OCI-LY7 (cell line): Measurements from ENCODE around the gene P3R3URF.

Experiments used
- EZH2phosphoT487 ChIP-seq: fragments of 200-600 bp; sonication (generic); IDR thresholded peaks from 2 replicates; pipeline ENCODE4 v1.6.1; 2018; ENCODE audit warnings: low read depth, borderline replicate concordance, mild to moderate bottlenecking, mixed run types, antibody characterized with exemption, low read length, moderate library complexity, mixed read lengths
- TF ChIP-seq, protein P1 (sequence below): fragments of 200-600 bp; sonication (generic); conservative IDR thresholded peaks from 2 replicates; pipeline ENCODE4 v1.5.1; 2014; ENCODE audit warnings: mild to moderate bottlenecking, antibody characterized with exemption, low read length, moderate library complexity, mixed read lengths

DNA sequence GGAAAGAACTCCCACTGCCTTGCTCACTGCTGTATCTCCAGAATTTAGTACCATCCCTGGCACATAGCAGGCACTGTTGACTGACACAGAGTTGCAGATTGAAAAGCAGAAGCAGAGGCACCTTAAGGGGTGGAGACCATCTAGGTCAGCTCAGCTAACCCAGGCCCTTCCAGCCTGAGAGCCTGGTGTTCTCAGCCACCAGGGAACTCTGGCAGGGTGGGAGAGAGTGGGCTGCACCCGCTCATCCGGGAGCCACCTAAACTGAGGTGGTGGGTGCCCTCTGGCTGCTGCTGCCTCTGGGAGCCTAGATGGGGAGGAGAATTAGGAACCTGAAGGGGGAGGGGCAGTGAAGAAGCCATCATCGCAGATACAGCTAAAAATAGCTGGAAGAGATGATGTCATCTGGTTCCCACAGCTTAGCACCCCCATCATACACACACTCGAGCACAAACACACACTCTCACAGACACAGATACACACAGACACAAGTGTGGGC, 2.9 kb downstream of the P3R3URF start:
- TF ChIP-seq, protein P1, sequence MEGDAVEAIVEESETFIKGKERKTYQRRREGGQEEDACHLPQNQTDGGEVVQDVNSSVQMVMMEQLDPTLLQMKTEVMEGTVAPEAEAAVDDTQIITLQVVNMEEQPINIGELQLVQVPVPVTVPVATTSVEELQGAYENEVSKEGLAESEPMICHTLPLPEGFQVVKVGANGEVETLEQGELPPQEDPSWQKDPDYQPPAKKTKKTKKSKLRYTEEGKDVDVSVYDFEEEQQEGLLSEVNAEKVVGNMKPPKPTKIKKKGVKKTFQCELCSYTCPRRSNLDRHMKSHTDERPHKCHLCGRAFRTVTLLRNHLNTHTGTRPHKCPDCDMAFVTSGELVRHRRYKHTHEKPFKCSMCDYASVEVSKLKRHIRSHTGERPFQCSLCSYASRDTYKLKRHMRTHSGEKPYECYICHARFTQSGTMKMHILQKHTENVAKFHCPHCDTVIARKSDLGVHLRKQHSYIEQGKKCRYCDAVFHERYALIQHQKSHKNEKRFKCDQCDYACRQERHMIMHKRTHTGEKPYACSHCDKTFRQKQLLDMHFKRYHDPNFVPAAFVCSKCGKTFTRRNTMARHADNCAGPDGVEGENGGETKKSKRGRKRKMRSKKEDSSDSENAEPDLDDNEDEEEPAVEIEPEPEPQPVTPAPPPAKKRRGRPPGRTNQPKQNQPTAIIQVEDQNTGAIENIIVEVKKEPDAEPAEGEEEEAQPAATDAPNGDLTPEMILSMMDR, result peak; percentile 28; the same call in 1 of the 2 replicates
- TF ChIP-seq EZH2phosphoT487, result no peak
